ENCODE measurements around the gene TRAPPC11. TPM values are rescaled to one million over a fixed set of nuclear protein-coding genes. Genes with fewer than 3 reads are reported as not detected.

Gene TRAPPC11
- total and polyA plus RNA-seq, 12 donors, result 8.0 to 24.1 (median 19.5) TPM

- no peak for ATAC-seq
- Histone ChIP-seq H3K36me3 (peaks cover 0 to 100% (median 61%) of the 10 kb centered on the region in 9 donors), H3K4me1 (no peaks in the 10 kb centered on the region), H3K4me3 (no peak overlapping the region), H3K9me3 (no peaks in the 10 kb centered on the region), H3K27me3 (no peaks in the 10 kb centered on the region), H3K27ac (no peak overlapping the region)
- TF ChIP-seq CTCF (IDR thresholded peaks at IDR 0.05), result no peak
- no peak for DNase-seq
- intact Hi-C loops (cut with DNase I), result no loop called here
- 89 to 94% methylated on average over 4 of the region's 4 CpGs for WGBS, 2 donors
Observed at GRCh38 chr4:183681119-183681518, 22.0 kb downstream of the TRAPPC11 start.

GRCh38 chr4:183686461-183686860, 27.4 kb downstream of the TRAPPC11 start:
- Histone ChIP-seq H3K4me1 (no peaks in the 10 kb centered on the region), H3K36me3 (peaks cover 0 to 100% (median 49%) of the 10 kb centered on the region in 9 donors), H3K27me3 (no peaks in the 10 kb centered on the region), H3K27ac (no peak overlapping the region), H3K9me3 (no peaks in the 10 kb centered on the region), H3K4me3 (no peak overlapping the region)
- intact Hi-C loops (cut with DNase I), result no loop called here
- 82 to 84% methylated on average over 2 of the region's 2 CpGs for WGBS, 2 donors
- ATAC-seq (no peak), DNase-seq (no peak)
- no peak for TF ChIP-seq CTCF (IDR thresholded peaks at IDR 0.05)

GRCh38 chr4:183688216-183688615, 29.1 kb downstream of the TRAPPC11 start:
- 80 to 86% methylated on average over 6 of the region's 6 CpGs for WGBS, 2 donors
- Histone ChIP-seq H3K4me3 (no peak overlapping the region), H3K27ac (no peak overlapping the region), H3K9me3 (no peaks in the 10 kb centered on the region), H3K4me1 (no peaks in the 10 kb centered on the region), H3K36me3 (peaks cover 0 to 100% (median 60%) of the 10 kb centered on the region in 9 donors), H3K27me3 (no peaks in the 10 kb centered on the region)
- ATAC-seq (no peak), DNase-seq (no peak)
- TF ChIP-seq CTCF (IDR thresholded peaks at IDR 0.05), result no peak
- intact Hi-C loops (cut with DNase I), result no loop called here

- no peak for TF ChIP-seq CTCF (IDR thresholded peaks at IDR 0.05)
- Histone ChIP-seq H3K4me3 (no peak overlapping the region), H3K27ac (no peak overlapping the region), H3K9me3 (no peaks in the 10 kb centered on the region), H3K27me3 (no peaks in the 10 kb centered on the region), H3K4me1 (no peaks in the 10 kb centered on the region), H3K36me3 (peaks cover 0 to 100% (median 60%) of the 10 kb centered on the region in 9 donors)
- ATAC-seq (no peak), DNase-seq (no peak)
- intact Hi-C loops (cut with DNase I), result no loop called here
Observed at GRCh38 chr4:183691006-183691405, 31.9 kb downstream of the TRAPPC11 start.

- ATAC-seq (no peak), DNase-seq (no peak)
- no peaks in the 10 kb centered on the region for H3K9me3 ChIP-seq
- no peak for TF ChIP-seq CTCF (IDR thresholded peaks at IDR 0.05)
- intact Hi-C loops (cut with DNase I), result no loop called here
- no peaks in the 10 kb centered on the region for H3K4me1 ChIP-seq
- H3K36me3 ChIP-seq, result peaks cover 0 to 100% (median 64%) of the 10 kb centered on the region in 9 donors
- no peak overlapping the region for H3K27ac ChIP-seq
- no peaks in the 10 kb centered on the region for H3K27me3 ChIP-seq
- no peak overlapping the region for H3K4me3 ChIP-seq
Observed at GRCh38 chr4:183691897-183692296, 32.8 kb downstream of the TRAPPC11 start.
